Adrenal gland (tissue), 5 donors: Measurements from ENCODE around the gene LPAR3.

Experiments used
- CTCF ChIP-seq, 6 experiments: fragments of 450-650 bp in 4 of 6; fragments of 200-600 bp in 2 of 6; sonication (generic) in 1 of 6; IDR thresholded peaks; 1 replicate in 5 of 6; 2 replicates in 1 of 6; pipeline versions ENCODE4 v1.5.1 to v1.8.0; 2016 to 2021; ENCODE audit warnings: antibody characterized with exemption in 6 of 6, mild to moderate bottlenecking in 2 of 6, moderate library complexity in 1 of 6
- POLR2A ChIP-seq, 2 donors: fragments of 450-650 bp; IDR thresholded peaks; one replicate each; pipeline ENCODE4 v1.6.1; 2017; ENCODE audit warnings: antibody characterized with exemption in 2 of 2, mild to moderate bottlenecking in 2 of 2, moderate library complexity in 1 of 2
- donor health status: DM: no; HTN: no; CAD: no.

DNA sequence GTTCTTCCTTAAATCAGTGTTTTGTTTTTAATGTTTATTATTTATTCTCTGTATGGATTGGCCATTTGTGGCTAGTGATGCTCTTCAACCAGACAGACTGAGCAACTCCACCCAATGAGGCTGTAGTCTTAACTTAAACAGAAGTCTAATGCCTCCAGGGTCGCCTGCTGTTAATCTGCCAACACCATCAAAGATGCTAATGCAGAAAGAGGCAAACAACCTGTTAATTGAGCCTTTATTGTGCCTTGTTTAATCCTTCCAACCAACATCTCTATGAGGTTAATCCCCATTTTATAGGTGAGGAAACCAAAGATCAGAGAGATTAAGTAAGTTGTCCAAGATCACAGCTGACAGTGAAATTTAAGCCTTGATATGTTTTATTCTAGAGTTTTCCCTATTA is 123.4 kb downstream of the LPAR3 start:
- TF ChIP-seq CTCF (IDR thresholded peaks at IDR 0.05), result no peak
- no peak for TF ChIP-seq POLR2A (IDR thresholded peaks at IDR 0.05)
